Rectal smooth muscle tissue (tissue), 1 donor: ENCODE results near the gene BPIFB4.

Experiments used
- H3K27ac ChIP-seq: one replicate; pipeline ENCODE4 v1.7.0; 2013; ENCODE audit warnings: low read depth, low read length, inconsistent platforms
- H3K27me3 ChIP-seq: one replicate; pipeline ENCODE4 v1.7.0; 2013; ENCODE audit warnings: low read length; ENCODE audit not compliant: control insufficient read depth, insufficient read depth
- H3K36me3 ChIP-seq: one replicate; pipeline ENCODE4 v1.7.0; 2013; ENCODE audit warnings: low read length; ENCODE audit not compliant: control insufficient read depth, insufficient read depth
- H3K4me1 ChIP-seq: one replicate; pipeline ENCODE4 v1.7.0; 2013; ENCODE audit warnings: low read length; ENCODE audit not compliant: control insufficient read depth, insufficient read depth
- H3K4me3 ChIP-seq: one replicate; pipeline ENCODE4 v1.7.0; 2013; ENCODE audit warnings: low read length
- H3K9ac ChIP-seq: one replicate; pipeline ENCODE4 v1.7.0; 2013; ENCODE audit warnings: low read length

The BPIFB4 gene

DNA sequence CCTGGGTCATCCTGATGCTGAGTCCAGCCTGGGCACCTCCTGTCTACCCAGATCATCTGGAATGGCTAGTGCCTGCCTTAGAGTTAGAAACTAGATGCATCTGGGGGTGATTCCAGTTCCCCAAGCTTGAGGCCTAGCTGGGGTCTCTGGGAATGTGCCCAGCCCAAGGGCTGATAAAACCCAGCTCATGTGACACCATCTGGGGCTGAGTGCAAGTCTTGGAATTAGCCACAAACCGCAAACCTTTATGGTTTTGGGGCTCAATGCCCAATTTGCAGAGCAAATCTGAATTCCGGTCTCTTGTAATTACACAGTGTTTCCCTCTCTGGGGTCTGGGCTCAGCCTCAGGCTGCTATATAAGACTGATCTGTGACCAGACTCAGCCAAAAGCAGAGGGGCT, at the start of gene BPIFB4:
Gene BPIFB4 (plus strand): TSS at position 385 of the 400 bp plus-strand sequence. CDS start 1,884 bp downstream, outside the sequence.
- Histone ChIP-seq H3K27ac (no peak within 1 kb of the TSS), H3K36me3 (no peaks in the 10 kb centered on the region), H3K27me3 (no peaks in the 10 kb centered on the region), H3K9ac (no peak within 1 kb of the TSS), H3K4me3 (no peak within 1 kb of the TSS), H3K4me1 (no peaks in the 10 kb centered on the region)

GRCh38 chr20:33030076-33030475, 49.4 kb upstream of the BPIFB4 start:
- Histone ChIP-seq H3K9ac (no peak overlapping the region), H3K4me1 (no peaks in the 10 kb centered on the region), H3K27ac (no peak overlapping the region), H3K36me3 (no peaks in the 10 kb centered on the region), H3K4me3 (no peak overlapping the region), H3K27me3 (no peaks in the 10 kb centered on the region)

- Histone ChIP-seq H3K4me3 (no peak overlapping the region), H3K4me1 (no peaks in the 10 kb centered on the region), H3K36me3 (no peaks in the 10 kb centered on the region), H3K27ac (no peak overlapping the region), H3K27me3 (no peaks in the 10 kb centered on the region), H3K9ac (no peak overlapping the region)
Observed at GRCh38 chr20:33030569-33030968, 48.9 kb upstream of the BPIFB4 start.

GRCh38 chr20:33031531-33031930, 47.9 kb upstream of the BPIFB4 start, which contains the start of gene BPIFB6:
TSS of gene BPIFB6 (plus strand) at chr20:33031648. CDS start at chr20:33031648, 0 bp downstream.
- no peaks in the 10 kb centered on the region for H3K4me1 ChIP-seq
- H3K27me3 ChIP-seq: no peaks in the 10 kb centered on the region
- no peak within 1 kb of the TSS for H3K27ac ChIP-seq
- no peak within 1 kb of the TSS for H3K9ac ChIP-seq
- no peak within 1 kb of the TSS for H3K4me3 ChIP-seq
- H3K36me3 ChIP-seq: no peaks in the 10 kb centered on the region

GRCh38 chr20:33032555-33032954, 46.9 kb upstream of the BPIFB4 start:
- H3K27ac ChIP-seq: no peak overlapping the region
- H3K36me3 ChIP-seq: no peaks in the 10 kb centered on the region
- no peak overlapping the region for H3K4me3 ChIP-seq
- no peak overlapping the region for H3K9ac ChIP-seq
- H3K4me1 ChIP-seq: no peaks in the 10 kb centered on the region
- no peaks in the 10 kb centered on the region for H3K27me3 ChIP-seq

DNA sequence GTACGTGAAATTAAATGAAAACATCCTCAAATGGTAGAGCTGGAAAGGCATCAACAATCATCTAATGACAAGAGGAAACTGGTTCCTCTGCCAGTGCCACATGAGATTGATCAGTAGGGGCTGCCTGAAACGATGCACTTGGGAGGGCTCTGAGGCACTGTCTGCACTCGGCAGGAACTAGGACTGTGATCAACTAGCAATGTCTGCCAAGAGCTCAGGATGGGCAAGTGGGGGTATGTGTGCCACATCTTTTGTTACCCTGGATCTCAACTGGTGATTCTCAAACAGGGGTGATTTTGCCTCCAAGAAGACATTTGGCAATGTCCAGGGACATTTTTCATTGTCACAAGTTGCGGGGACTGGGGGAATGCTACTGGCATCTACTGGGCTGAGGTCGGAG, 46.1 kb upstream of the BPIFB4 start:
- Histone ChIP-seq H3K4me3 (no peak overlapping the region), H3K4me1 (no peaks in the 10 kb centered on the region), H3K36me3 (no peaks in the 10 kb centered on the region), H3K27ac (no peak overlapping the region), H3K9ac (no peak overlapping the region), H3K27me3 (no peaks in the 10 kb centered on the region)

DNA sequence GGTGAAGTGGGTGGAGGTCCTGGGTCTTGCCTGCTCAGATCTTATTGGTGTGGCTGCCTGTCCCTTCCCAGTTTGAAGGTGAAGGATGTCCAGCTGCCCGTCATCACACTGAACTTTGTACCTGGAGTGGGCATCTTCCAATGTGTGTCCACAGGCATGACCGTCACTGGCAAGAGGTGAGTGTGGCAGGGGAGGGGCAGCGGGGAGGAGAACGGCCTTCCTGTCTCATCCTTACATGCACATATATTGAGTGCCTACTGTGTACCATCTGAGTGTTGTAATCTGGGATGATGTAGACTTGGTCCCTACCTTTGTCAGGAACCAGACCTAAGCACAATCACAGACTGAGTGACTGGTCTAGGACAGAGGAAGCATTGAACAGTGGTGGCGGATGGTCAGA, 45.3 kb upstream of the BPIFB4 start:
- Histone ChIP-seq H3K36me3 (no peaks in the 10 kb centered on the region), H3K9ac (no peak overlapping the region), H3K4me1 (no peaks in the 10 kb centered on the region), H3K4me3 (no peak overlapping the region), H3K27ac (no peak overlapping the region), H3K27me3 (no peaks in the 10 kb centered on the region)

- Histone ChIP-seq H3K27me3 (no peaks in the 10 kb centered on the region), H3K27ac (no peak overlapping the region), H3K4me3 (no peak overlapping the region), H3K36me3 (no peaks in the 10 kb centered on the region), H3K9ac (no peak overlapping the region), H3K4me1 (no peaks in the 10 kb centered on the region)
Observed at GRCh38 chr20:33034901-33035492, 44.4 kb upstream of the BPIFB4 start.

DNA sequence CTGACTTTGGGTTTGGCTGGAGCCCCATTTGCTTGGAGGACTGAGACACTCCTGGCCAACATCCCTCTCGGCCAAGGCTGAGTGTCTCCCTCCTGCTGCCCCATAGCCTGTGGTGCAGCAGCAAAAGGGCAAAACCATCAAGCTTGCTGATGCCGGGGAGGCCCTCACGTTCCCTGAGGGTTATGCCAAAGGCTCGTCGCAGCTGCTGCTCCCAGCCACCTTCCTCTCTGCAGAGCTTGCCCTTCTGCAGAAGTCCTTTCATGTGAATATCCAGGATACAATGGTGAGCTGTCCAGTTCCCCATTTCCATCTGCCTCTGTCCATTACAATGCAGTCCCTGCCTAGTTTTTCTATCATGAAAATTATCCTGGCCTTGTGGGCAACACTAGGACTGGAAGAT, 42.0 kb upstream of the BPIFB4 start:
- Histone ChIP-seq H3K4me1 (no peaks in the 10 kb centered on the region), H3K9ac (no peak overlapping the region), H3K36me3 (no peaks in the 10 kb centered on the region), H3K27me3 (no peaks in the 10 kb centered on the region), H3K4me3 (no peak overlapping the region), H3K27ac (no peak overlapping the region)

DNA sequence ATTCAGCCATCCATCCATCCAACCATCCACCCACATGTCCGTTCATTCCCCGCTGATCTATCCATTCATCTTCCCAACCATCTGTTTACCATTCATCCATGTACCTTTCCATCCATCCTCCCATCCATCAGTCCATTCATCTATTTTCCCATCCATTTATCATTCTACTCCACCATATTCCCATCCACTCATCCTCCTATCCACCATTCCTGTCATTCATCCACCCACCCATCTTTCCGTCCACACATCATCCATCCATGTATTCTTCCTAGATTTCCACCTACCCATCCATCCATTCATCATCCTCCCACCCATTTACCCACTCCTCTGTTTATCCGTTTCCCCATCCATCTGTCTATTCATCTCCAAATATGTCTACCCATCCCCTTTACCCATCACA, 41.2 kb upstream of the BPIFB4 start:
- no peak overlapping the region for H3K27ac ChIP-seq
- no peak overlapping the region for H3K9ac ChIP-seq
- no peaks in the 10 kb centered on the region for H3K36me3 ChIP-seq
- H3K27me3 ChIP-seq: no peaks in the 10 kb centered on the region
- H3K4me1 ChIP-seq: no peaks in the 10 kb centered on the region
- H3K4me3 ChIP-seq: no peak overlapping the region

DNA sequence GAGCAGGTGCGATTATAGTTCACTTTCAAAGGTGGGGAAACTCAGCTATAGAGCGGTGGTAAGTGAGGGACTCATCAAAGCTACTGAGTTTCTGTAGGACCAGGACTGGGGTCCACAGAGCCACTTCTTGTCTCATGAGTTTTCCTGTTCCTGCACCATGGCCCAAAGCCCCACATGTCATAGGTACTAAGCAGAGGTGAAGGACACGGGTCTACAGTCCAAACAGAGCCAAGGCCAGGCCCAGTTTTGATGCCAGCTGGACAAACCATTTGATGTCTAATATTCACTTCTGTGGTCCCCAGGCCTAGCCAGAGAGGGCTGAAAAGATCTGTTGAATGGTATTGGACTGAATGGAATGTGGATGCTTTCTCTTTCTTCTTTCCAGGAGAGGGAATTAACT, 37.0 kb upstream of the BPIFB4 start:
- no peak overlapping the region for H3K27ac ChIP-seq
- H3K4me3 ChIP-seq: no peak overlapping the region
- no peak overlapping the region for H3K9ac ChIP-seq
- H3K36me3 ChIP-seq: no peaks in the 10 kb centered on the region
- H3K27me3 ChIP-seq: no peaks in the 10 kb centered on the region
- no peaks in the 10 kb centered on the region for H3K4me1 ChIP-seq

GRCh38 chr20:33042983-33043730, 36.3 kb upstream of the BPIFB4 start:
- H3K36me3 ChIP-seq: no peaks in the 10 kb centered on the region
- H3K9ac ChIP-seq: no peak overlapping the region
- H3K27ac ChIP-seq: no peak overlapping the region
- H3K4me3 ChIP-seq: no peak overlapping the region
- H3K27me3 ChIP-seq: no peaks in the 10 kb centered on the region
- H3K4me1 ChIP-seq: no peaks in the 10 kb centered on the region

DNA sequence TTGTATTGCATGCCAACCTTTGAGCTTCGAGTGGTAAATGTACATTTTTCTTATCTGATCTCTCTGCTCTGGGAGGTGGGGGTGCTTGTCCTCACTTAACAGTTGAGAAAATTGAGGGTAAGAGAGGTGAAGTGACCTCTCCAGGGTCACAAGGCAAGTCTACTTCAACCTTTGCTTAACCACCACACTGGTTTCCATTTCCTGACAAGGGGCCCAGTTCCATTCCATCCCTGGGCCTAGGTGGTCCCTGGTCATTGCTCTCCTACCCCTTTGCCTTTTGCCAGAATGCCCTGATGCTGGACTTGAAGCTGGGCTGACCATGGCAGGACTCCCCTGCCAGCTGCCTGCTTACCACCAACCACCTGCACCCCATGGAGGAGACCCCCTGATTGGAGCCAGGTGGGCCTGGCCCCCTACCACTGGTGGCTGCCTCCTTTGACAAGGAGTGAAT, 35.7 kb upstream of the BPIFB4 start:
- H3K4me3 ChIP-seq: no peak overlapping the region
- no peaks in the 10 kb centered on the region for H3K36me3 ChIP-seq
- H3K27ac ChIP-seq: no peak overlapping the region
- H3K9ac ChIP-seq: no peak overlapping the region
- no peaks in the 10 kb centered on the region for H3K4me1 ChIP-seq
- no peaks in the 10 kb centered on the region for H3K27me3 ChIP-seq
